GM21737 (cell line): ENCODE results near the gene ABCA6.
"Not testable (repeated sequence)": the region's sequence is repeated elsewhere in the genome, so short reads cannot be mapped to it uniquely, and the experiment has no call there.

Source experiments
- ATAC-seq: cut with Tn5 transposase; IDR thresholded peaks from one replicate; pipeline ENCODE4 v1.9.1; 2021; ENCODE audit warnings: mild to moderate bottlenecking, moderate library complexity; ENCODE audit not compliant: unreplicated experiment

The ABCA6 gene

GRCh38 chr17:69078864-69079263, 62.8 kb downstream of the ABCA6 start:
- ATAC-seq: no peak

GRCh38 chr17:69075823-69076222, 65.9 kb downstream of the ABCA6 start:
- no peak for ATAC-seq

GRCh38 chr17:69073392-69073791, 68.3 kb downstream of the ABCA6 start:
- ATAC-seq: not testable (repeated sequence)

GRCh38 chr17:69072803-69073256, 68.9 kb downstream of the ABCA6 start:
- ATAC-seq: not testable (repeated sequence)

GRCh38 chr17:69071233-69071586, 70.5 kb downstream of the ABCA6 start:
- ATAC-seq: not testable (repeated sequence)

- not testable (repeated sequence) for ATAC-seq
These were observed 71.1 kb downstream of the ABCA6 start for GRCh38 chr17:69070378-69071232.

GRCh38 chr17:69069226-69069750, 72.4 kb downstream of the ABCA6 start:
- no peak for ATAC-seq

GRCh38 chr17:69067274-69068047, 74.2 kb downstream of the ABCA6 start:
- no peak for ATAC-seq

- no peak for ATAC-seq
These were observed 75.2 kb downstream of the ABCA6 start for GRCh38 chr17:69066482-69066881.

- no peak for ATAC-seq
These were observed 76.6 kb downstream of the ABCA6 start for GRCh38 chr17:69065113-69065512.

GRCh38 chr17:69064476-69064875, 77.2 kb downstream of the ABCA6 start:
- no peak for ATAC-seq

GRCh38 chr17:69064001-69064400, 77.7 kb downstream of the ABCA6 start:
- no peak for ATAC-seq

GRCh38 chr17:69062860-69063581, 78.7 kb downstream of the ABCA6 start:
- ATAC-seq: no peak

GRCh38 chr17:69061721-69062556, 79.8 kb downstream of the ABCA6 start:
- no peak for ATAC-seq

GRCh38 chr17:69060822-69061221, 80.9 kb downstream of the ABCA6 start, which contains the start of gene ABCA9:
TSS of gene ABCA9 (minus strand) at chr17:69060927. CDS start at chr17:69051126, 9,801 bp downstream.
- ATAC-seq: no peak

- ATAC-seq: no peak
These were observed 82.1 kb downstream of the ABCA6 start for GRCh38 chr17:69059458-69060175.

- no peak for ATAC-seq
These were observed 83.5 kb downstream of the ABCA6 start for GRCh38 chr17:69058165-69058564.

- no peak for ATAC-seq
These were observed 84.4 kb downstream of the ABCA6 start for GRCh38 chr17:69057280-69057679.

- ATAC-seq: no peak
These were observed 85.4 kb downstream of the ABCA6 start for GRCh38 chr17:69056179-69056823.
